Left lung (tissue), 10 donors: ENCODE results near the gene SLC34A1. TPM values are rescaled to one million over a fixed set of nuclear protein-coding genes. Genes with fewer than 3 reads are reported as not detected.

Experiments used
- ATAC-seq: fragments of 200-7000 bp; cut with Tn5 transposase; one replicate; pipeline ENCODE4 v1.9.1; 2020; ENCODE audit warnings: moderate library complexity
- DNase-seq, 4 donors: peaks; one replicate each; pipeline ENCODE4 v3.0.0-alpha.2; 2013 to 2020
- H3K27ac ChIP-seq, 2 donors: fragments of 200-600 bp; sonication (generic) in 1 of 2; one replicate each; pipeline versions ENCODE4 v1.5.0 to v1.8.0; 2020 to 2021
- H3K27me3 ChIP-seq, 2 donors: fragments of 200-600 bp; sonication (generic) in 1 of 2; one replicate each; pipeline versions ENCODE4 v1.5.0 to v1.8.0; 2020 to 2021
- H3K36me3 ChIP-seq, 2 donors: fragments of 200-600 bp; sonication (generic) in 1 of 2; one replicate each; pipeline versions ENCODE4 v1.5.0 to v1.8.0; 2020 to 2021
- H3K4me1 ChIP-seq, 2 donors: fragments of 200-600 bp; one replicate each; pipeline ENCODE4 v1.8.0; 2021
- H3K4me3 ChIP-seq, 2 donors: fragments of 200-600 bp; sonication (generic) in 1 of 2; one replicate each; pipeline versions ENCODE4 v1.5.0 to v1.8.0; 2020 to 2021; ENCODE audit warnings: mild to moderate bottlenecking in 1 of 2
- H3K9me3 ChIP-seq, 2 donors: fragments of 200-600 bp; sonication (generic) in 1 of 2; one replicate each; pipeline versions ENCODE4 v1.5.0 to v1.8.0; 2020 to 2021
- intact Hi-C, 2 donors: fragments of 100-400 bp; cut with DNase I; formaldehyde crosslinking; loops; one replicate each; pipeline versions ENCODE4 v1.11.2 to v1.14.2; 2022
- polyA plus RNA-seq, 6 donors: library from polyadenylated mRNA; unstranded; fragments of 120-200 nt; gene quantifications; one replicate each; pipeline ENCODE4 v1.2.1, GENCODE V29; 2013; ENCODE audit not compliant: insufficient read length in 6 of 6
- total RNA-seq, 2 donors: library from RNA; stranded (reverse); fragmentation: NEBNext Ultra II Directional; extraction: Animal tissue kit (Norgen Biotek cat#: 25700); gene quantifications; one replicate each; pipeline ENCODE4 v1.2.1, GENCODE V29; 2021
- TF ChIP-seq, protein P1 (sequence below), 2 donors: fragments of 200-600 bp; sonication (generic) in 1 of 2; IDR thresholded peaks; one replicate each; pipeline versions ENCODE4 v1.5.0 to v1.8.0; 2021; ENCODE audit warnings: antibody characterized with exemption in 2 of 2
- donor health status: DM: no; HTN: yes; CAD: no.
- donor health status: DM: no; HTN: no; CAD: no.

Gene SLC34A1
- total and polyA plus RNA-seq, 8 donors: 0.18 to 1.7 (median 0.36) TPM; not detected in 3

GRCh38 chr5:177362292-177362609, 22.0 kb upstream of the SLC34A1 start:
- intact Hi-C loops: no loop called here
- H3K4me1 ChIP-seq: peaks cover 13 to 86% of the 10 kb centered on the region in 2 donors
- no peaks in the 10 kb centered on the region for H3K9me3 ChIP-seq
- DNase-seq (peak in 1 of 4 donors; percentile 60), ATAC-seq (no peak)
- H3K4me3 ChIP-seq: peak overlapping the region in 1 of 2 donors; percentile 45
- TF ChIP-seq, protein P1, sequence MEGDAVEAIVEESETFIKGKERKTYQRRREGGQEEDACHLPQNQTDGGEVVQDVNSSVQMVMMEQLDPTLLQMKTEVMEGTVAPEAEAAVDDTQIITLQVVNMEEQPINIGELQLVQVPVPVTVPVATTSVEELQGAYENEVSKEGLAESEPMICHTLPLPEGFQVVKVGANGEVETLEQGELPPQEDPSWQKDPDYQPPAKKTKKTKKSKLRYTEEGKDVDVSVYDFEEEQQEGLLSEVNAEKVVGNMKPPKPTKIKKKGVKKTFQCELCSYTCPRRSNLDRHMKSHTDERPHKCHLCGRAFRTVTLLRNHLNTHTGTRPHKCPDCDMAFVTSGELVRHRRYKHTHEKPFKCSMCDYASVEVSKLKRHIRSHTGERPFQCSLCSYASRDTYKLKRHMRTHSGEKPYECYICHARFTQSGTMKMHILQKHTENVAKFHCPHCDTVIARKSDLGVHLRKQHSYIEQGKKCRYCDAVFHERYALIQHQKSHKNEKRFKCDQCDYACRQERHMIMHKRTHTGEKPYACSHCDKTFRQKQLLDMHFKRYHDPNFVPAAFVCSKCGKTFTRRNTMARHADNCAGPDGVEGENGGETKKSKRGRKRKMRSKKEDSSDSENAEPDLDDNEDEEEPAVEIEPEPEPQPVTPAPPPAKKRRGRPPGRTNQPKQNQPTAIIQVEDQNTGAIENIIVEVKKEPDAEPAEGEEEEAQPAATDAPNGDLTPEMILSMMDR (IDR thresholded peaks at IDR 0.05): no peak
- H3K36me3 ChIP-seq: peaks cover 0 to 7% of the 10 kb centered on the region in 2 donors
- H3K27me3 ChIP-seq: no peaks in the 10 kb centered on the region
- H3K27ac ChIP-seq: peak overlapping the region in 1 of 2 donors; percentile 71

GRCh38 chr5:177362610-177363507, 21.4 kb upstream of the SLC34A1 start:
- Histone ChIP-seq H3K4me1 (peaks cover 15 to 85% of the 10 kb centered on the region in 2 donors), H3K4me3 (peak overlapping the region; percentile 26 to 45), H3K27me3 (no peaks in the 10 kb centered on the region), H3K36me3 (peaks cover 0 to 13% of the 10 kb centered on the region in 2 donors), H3K27ac (peak overlapping the region; percentile 44 to 71), H3K9me3 (no peaks in the 10 kb centered on the region)
- TF ChIP-seq, protein P1 (IDR thresholded peaks at IDR 0.05): no peak
- DNase-seq (peak in 3 of 4 donors; percentile 59 to 91 (median 65)), ATAC-seq (peak; percentile 79)
- intact Hi-C loops: no loop called here

GRCh38 chr5:177363565-177363964, 20.7 kb upstream of the SLC34A1 start:
- intact Hi-C loops: no loop called here
- Histone ChIP-seq H3K27ac (peak overlapping the region in 1 of 2 donors; percentile 71), H3K36me3 (peaks cover 0 to 20% of the 10 kb centered on the region in 2 donors), H3K4me3 (peak overlapping the region; percentile 26 to 45), H3K27me3 (no peaks in the 10 kb centered on the region), H3K9me3 (no peaks in the 10 kb centered on the region), H3K4me1 (peaks cover 13 to 83% of the 10 kb centered on the region in 2 donors)
- TF ChIP-seq, protein P1 (IDR thresholded peaks at IDR 0.05): no peak
- ATAC-seq (no peak), DNase-seq (no peak)

GRCh38 chr5:177364159-177364962, 19.9 kb upstream of the SLC34A1 start:
- Histone ChIP-seq H3K4me3 (no peak overlapping the region), H3K36me3 (peaks cover 0 to 24% of the 10 kb centered on the region in 2 donors), H3K27ac (no peak overlapping the region), H3K27me3 (no peaks in the 10 kb centered on the region), H3K4me1 (peaks cover 13 to 79% of the 10 kb centered on the region in 2 donors), H3K9me3 (no peaks in the 10 kb centered on the region)
- DNase-seq (peak in 1 of 4 donors; percentile 28), ATAC-seq (no peak)
- intact Hi-C loops: no loop called here
- TF ChIP-seq, protein P1 (IDR thresholded peaks at IDR 0.05): no peak
